Panc1 (cell line): Measurements from ENCODE around the gene YWHAQ. TPM values are rescaled to one million over a fixed set of nuclear protein-coding genes. Genes with fewer than 3 reads are reported as not detected.

Source experiments
- ATAC-seq: fragments of 200-7000 bp; cut with Tn5 transposase; 2 replicates; pipeline ENCODE4 v1.9.1; 2020; ENCODE audit warnings: mild to moderate bottlenecking, moderate library complexity
- BruUV-seq: library from RNA; stranded (reverse); fragments of 400-500 nt; replicated peaks from 2 replicates; lab custom pipeline; 2021; lab: Mats Ljungman, UMichigan
- CTCF ChIA-PET: fragments of 300-600 bp; sonication (Branson Sonifier 250); formaldehyde crosslinking; loops from one replicate; lab custom pipeline; 2022; ENCODE audit warnings: antibody characterized with exemption; lab: Charles Lee
- POLR2A ChIA-PET: fragments of 300-600 bp; sonication (Branson Sonifier 250); formaldehyde crosslinking; loops from one replicate; lab custom pipeline; 2022; ENCODE audit warnings: antibody characterized with exemption; lab: Charles Lee
- DNase-seq: peaks from one replicate; pipeline ENCODE4 v3.0.0-alpha.2; 2010; ENCODE audit warnings: low read depth, low spot score
- H3K27ac ChIP-seq: 2 replicates; pipeline ENCODE4 v1.5.1; 2011; ENCODE audit warnings: mild to moderate bottlenecking, low read length, inconsistent platforms
- H3K27me3 ChIP-seq: fragments of 200-500 bp; sonication (Bioruptor generic); 2 replicates; pipeline ENCODE4 v1.6.0; 2014; ENCODE audit warnings: low read length, inconsistent platforms; ENCODE audit not compliant: control insufficient read depth, insufficient read depth
- H3K36me3 ChIP-seq: fragments of 200-500 bp; sonication (Bioruptor generic); 2 replicates; pipeline ENCODE4 v1.5.1; 2014; ENCODE audit warnings: inconsistent platforms, mild to moderate bottlenecking, low read length, moderate library complexity; ENCODE audit not compliant: control insufficient read depth, insufficient read depth
- H3K4me1 ChIP-seq: 2 replicates; pipeline ENCODE4 v1.5.1; 2011; ENCODE audit warnings: inconsistent platforms, mild to moderate bottlenecking, low read length, moderate library complexity; ENCODE audit not compliant: control insufficient read depth, insufficient read depth
- H3K4me3 ChIP-seq, 2 experiments: 2 replicates each; pipeline ENCODE4 v1.5.1; 2011 to 2012; ENCODE audit warnings: low read depth in 2 of 2, low read length in 2 of 2, mild to moderate bottlenecking in 2 of 2, inconsistent platforms in 1 of 2, moderate library complexity in 1 of 2
- H3K9me3 ChIP-seq: fragments of 200-500 bp; sonication (Bioruptor generic); 2 replicates; pipeline ENCODE4 v1.5.1; 2014; ENCODE audit warnings: low read depth, mild to moderate bottlenecking, inconsistent platforms, low read length, moderate library complexity; ENCODE audit not compliant: control insufficient read depth, insufficient read depth
- POLR2AphosphoS5 ChIP-seq: IDR thresholded peaks from 2 replicates; pipeline ENCODE4 v1.6.1; 2012; ENCODE audit warnings: mild to moderate bottlenecking, low read depth, low read length, moderate library complexity
- SIN3A ChIP-seq: IDR thresholded peaks from 2 replicates; pipeline ENCODE4 v1.6.1; 2012; ENCODE audit warnings: low read depth, mild to moderate bottlenecking, low read length, moderate library complexity, borderline replicate concordance; ENCODE audit not compliant: insufficient read depth
- TCF7L2 ChIP-seq: IDR thresholded peaks from 2 replicates; pipeline ENCODE4 v1.6.1; 2011; ENCODE audit warnings: mild to moderate bottlenecking, low read depth, low read length, inconsistent platforms
- in situ Hi-C: cut with HindIII; loops from 2 replicates; pipeline ENCODE4 v1.10.0; 2016; ENCODE audit warnings: low sequenced_read_pairs, low pct_unique_long_range_greater_than_20kb
- intact Hi-C: fragments of 100-400 bp; cut with micrococcal nuclease; formaldehyde crosslinking; loops from one replicate; pipeline ENCODE4 v1.10.0; 2022; ENCODE audit not compliant: unreplicated experiment
- total RNA-seq: library from RNA; stranded (reverse); gene quantifications from one replicate; pipeline ENCODE4 v1.2.1, GENCODE V29; 2021; ENCODE audit not compliant: unreplicated experiment
- TF ChIP-seq, protein P1 (sequence below), 2 experiments: IDR thresholded peaks; 2 replicates each; pipeline ENCODE4 v1.6.1; 2011 to 2012; ENCODE audit warnings: low read depth in 2 of 2, control low read depth in 1 of 2, low read length in 1 of 2, mild to moderate bottlenecking in 1 of 2, moderate library complexity in 1 of 2; ENCODE audit not compliant: insufficient read depth in 1 of 2
- TF ChIP-seq, protein P2 (sequence below): fragments of 450-650 bp; IDR thresholded peaks from 2 replicates; pipeline ENCODE4 v1.5.1; 2017; ENCODE audit warnings: mild to moderate bottlenecking

The YWHAQ gene
- total RNA-seq, 1 experiment from 2014 or later: 683 TPM

DNA sequence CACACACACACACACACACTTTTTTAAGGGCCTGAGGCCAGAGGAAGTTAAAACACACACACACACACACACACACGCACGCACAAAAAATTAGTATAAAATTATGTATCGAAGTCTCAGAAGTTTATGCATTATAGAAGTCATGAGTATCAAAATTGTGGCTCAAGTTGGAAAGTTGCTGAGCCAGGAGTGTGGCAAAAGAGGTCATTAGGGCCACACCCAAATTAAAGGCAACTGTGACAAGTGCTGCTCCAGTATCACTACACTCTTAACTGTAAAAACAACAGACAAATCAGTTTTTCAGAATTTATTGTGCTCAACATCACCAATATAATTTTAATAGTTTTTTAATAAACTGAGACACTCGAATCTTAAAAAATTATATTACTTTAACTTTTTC, 36.9 kb downstream of the YWHAQ start:
- TF ChIP-seq TCF7L2 (no peak), POLR2AphosphoS5 (no peak), SIN3A (no peak)
- TF ChIP-seq, protein P1, sequence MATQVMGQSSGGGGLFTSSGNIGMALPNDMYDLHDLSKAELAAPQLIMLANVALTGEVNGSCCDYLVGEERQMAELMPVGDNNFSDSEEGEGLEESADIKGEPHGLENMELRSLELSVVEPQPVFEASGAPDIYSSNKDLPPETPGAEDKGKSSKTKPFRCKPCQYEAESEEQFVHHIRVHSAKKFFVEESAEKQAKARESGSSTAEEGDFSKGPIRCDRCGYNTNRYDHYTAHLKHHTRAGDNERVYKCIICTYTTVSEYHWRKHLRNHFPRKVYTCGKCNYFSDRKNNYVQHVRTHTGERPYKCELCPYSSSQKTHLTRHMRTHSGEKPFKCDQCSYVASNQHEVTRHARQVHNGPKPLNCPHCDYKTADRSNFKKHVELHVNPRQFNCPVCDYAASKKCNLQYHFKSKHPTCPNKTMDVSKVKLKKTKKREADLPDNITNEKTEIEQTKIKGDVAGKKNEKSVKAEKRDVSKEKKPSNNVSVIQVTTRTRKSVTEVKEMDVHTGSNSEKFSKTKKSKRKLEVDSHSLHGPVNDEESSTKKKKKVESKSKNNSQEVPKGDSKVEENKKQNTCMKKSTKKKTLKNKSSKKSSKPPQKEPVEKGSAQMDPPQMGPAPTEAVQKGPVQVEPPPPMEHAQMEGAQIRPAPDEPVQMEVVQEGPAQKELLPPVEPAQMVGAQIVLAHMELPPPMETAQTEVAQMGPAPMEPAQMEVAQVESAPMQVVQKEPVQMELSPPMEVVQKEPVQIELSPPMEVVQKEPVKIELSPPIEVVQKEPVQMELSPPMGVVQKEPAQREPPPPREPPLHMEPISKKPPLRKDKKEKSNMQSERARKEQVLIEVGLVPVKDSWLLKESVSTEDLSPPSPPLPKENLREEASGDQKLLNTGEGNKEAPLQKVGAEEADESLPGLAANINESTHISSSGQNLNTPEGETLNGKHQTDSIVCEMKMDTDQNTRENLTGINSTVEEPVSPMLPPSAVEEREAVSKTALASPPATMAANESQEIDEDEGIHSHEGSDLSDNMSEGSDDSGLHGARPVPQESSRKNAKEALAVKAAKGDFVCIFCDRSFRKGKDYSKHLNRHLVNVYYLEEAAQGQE (IDR thresholded peaks at IDR 0.05; ENCODE audit: insufficient read depth in 1 of 2, low read depth in 2 of 2, low read length in 1 of 2): no peak
- TF ChIP-seq, protein P2, sequence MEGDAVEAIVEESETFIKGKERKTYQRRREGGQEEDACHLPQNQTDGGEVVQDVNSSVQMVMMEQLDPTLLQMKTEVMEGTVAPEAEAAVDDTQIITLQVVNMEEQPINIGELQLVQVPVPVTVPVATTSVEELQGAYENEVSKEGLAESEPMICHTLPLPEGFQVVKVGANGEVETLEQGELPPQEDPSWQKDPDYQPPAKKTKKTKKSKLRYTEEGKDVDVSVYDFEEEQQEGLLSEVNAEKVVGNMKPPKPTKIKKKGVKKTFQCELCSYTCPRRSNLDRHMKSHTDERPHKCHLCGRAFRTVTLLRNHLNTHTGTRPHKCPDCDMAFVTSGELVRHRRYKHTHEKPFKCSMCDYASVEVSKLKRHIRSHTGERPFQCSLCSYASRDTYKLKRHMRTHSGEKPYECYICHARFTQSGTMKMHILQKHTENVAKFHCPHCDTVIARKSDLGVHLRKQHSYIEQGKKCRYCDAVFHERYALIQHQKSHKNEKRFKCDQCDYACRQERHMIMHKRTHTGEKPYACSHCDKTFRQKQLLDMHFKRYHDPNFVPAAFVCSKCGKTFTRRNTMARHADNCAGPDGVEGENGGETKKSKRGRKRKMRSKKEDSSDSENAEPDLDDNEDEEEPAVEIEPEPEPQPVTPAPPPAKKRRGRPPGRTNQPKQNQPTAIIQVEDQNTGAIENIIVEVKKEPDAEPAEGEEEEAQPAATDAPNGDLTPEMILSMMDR: no peak
- no peaks in the 10 kb centered on the region for H3K27me3 ChIP-seq
- H3K36me3 ChIP-seq: peaks cover 21% of the 10 kb centered on the region
- H3K27ac ChIP-seq: no peak overlapping the region; the same call in 1 of the 2 replicates
- H3K4me3 ChIP-seq: no peak overlapping the region
- H3K9me3 ChIP-seq: no peaks in the 10 kb centered on the region
- POLR2A ChIA-PET: no interaction called here
- ATAC-seq (no peak), DNase-seq (no peak)
- peaks cover 35% of the 10 kb centered on the region for H3K4me1 ChIP-seq
- in situ Hi-C loops: no loop called here
- CTCF ChIA-PET: no interaction called here
- intact Hi-C loops: no loop called here
- no TSS peak for BruUV-seq

DNA sequence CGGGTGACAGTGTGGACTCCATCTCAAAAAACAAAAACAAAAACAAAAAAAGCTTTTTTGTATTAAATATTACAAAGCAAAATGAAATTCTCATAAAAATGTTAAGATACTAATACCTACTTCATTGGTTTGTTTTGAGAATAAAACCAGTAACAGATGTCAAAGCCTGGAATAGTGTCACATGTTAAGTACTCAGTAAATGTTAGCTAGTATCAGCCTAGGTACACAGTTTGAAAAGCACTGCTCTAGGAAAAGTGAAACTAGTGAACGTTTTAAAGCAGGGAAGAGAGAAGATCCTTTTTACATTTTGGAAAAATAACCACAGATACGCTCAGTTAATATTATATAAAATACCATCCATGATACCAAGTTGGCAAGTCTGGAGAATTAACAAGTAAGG, 38.1 kb downstream of the YWHAQ start:
- TF ChIP-seq, protein P1 (IDR thresholded peaks at IDR 0.05; ENCODE audit: insufficient read depth in 1 of 2, low read depth in 2 of 2, low read length in 1 of 2): no peak
- no peak for TF ChIP-seq SIN3A
- TF ChIP-seq TCF7L2: no peak
- TF ChIP-seq, protein P2: no peak
- TF ChIP-seq POLR2AphosphoS5: no peak
- ChIA-PET CTCF (no interaction called here), POLR2A (no interaction called here)
- BruUV-seq: no TSS peak
- Histone ChIP-seq H3K4me1 (peaks cover 35% of the 10 kb centered on the region), H3K27ac (no peak overlapping the region), H3K36me3 (peaks cover 25% of the 10 kb centered on the region), H3K9me3 (no peaks in the 10 kb centered on the region), H3K27me3 (no peaks in the 10 kb centered on the region), H3K4me3 (no peak overlapping the region)
- in situ Hi-C loops (no loop called here), intact Hi-C loops (no loop called here)
- ATAC-seq (no peak), DNase-seq (no peak)
